NCI-H2196 (cell line): ENCODE measurements around the gene CAMTA1.

Experiments
- DNase-seq: peaks from one replicate; lab custom pipeline; 2025; ENCODE audit not compliant: unreplicated experiment; lab: John Stamatoyannopoulos, UW

The CAMTA1 gene

GRCh38 chr1:7610106-7610731, 825.0 kb downstream of the CAMTA1 start:
- DNase-seq = no peak

GRCh38 chr1:7610936-7611335, 825.7 kb downstream of the CAMTA1 start:
- DNase-seq = no peak

- no peak for DNase-seq
Observed at GRCh38 chr1:7611421-7612010, 826.3 kb downstream of the CAMTA1 start.

GRCh38 chr1:7613106-7613850, 828.0 kb downstream of the CAMTA1 start:
- DNase-seq = no peak

- DNase-seq = no peak
Observed at GRCh38 chr1:7613851-7614205, 828.6 kb downstream of the CAMTA1 start.

- DNase-seq = no peak
Observed at GRCh38 chr1:7614576-7615074, 829.4 kb downstream of the CAMTA1 start.

GRCh38 chr1:7615138-7615537, 829.9 kb downstream of the CAMTA1 start:
- no peak for DNase-seq

- DNase-seq = no peak
Observed at GRCh38 chr1:7616076-7616832, 831.0 kb downstream of the CAMTA1 start.

GRCh38 chr1:7616953-7617352, 831.7 kb downstream of the CAMTA1 start:
- DNase-seq = no peak

- no peak for DNase-seq
Observed at GRCh38 chr1:7617826-7618225, 832.6 kb downstream of the CAMTA1 start.

GRCh38 chr1:7620196-7620595, 834.9 kb downstream of the CAMTA1 start:
- DNase-seq = no peak

GRCh38 chr1:7621334-7622219, 836.3 kb downstream of the CAMTA1 start:
- DNase-seq = no peak

GRCh38 chr1:7623842-7624241, 838.6 kb downstream of the CAMTA1 start:
- no peak for DNase-seq

- no peak for DNase-seq
Observed at GRCh38 chr1:7624791-7625355, 839.6 kb downstream of the CAMTA1 start.

- DNase-seq = no peak
Observed at GRCh38 chr1:7625401-7625800, 840.1 kb downstream of the CAMTA1 start.

- peak; percentile 48 for DNase-seq
Observed at GRCh38 chr1:7628273-7628672, 843.0 kb downstream of the CAMTA1 start.

- no peak for DNase-seq
Observed at GRCh38 chr1:7629011-7629410, 843.8 kb downstream of the CAMTA1 start.

GRCh38 chr1:7629465-7630195, 844.4 kb downstream of the CAMTA1 start:
- no peak for DNase-seq

- no peak for DNase-seq
Observed at GRCh38 chr1:7630378-7630777, 845.1 kb downstream of the CAMTA1 start.

GRCh38 chr1:7632176-7632575, 846.9 kb downstream of the CAMTA1 start:
- no peak for DNase-seq
